Stimulated activated CD4-positive, alpha-beta T cell treated with anti-CD3 and anti-CD28 coated beads, Interleukin-4, amount 100 ng/mL, for 24 hours (primary cell): ENCODE results near the gene GRM7.

Experiments used
- DNase-seq: peaks from one replicate; pipeline ENCODE4 v3.0.0-alpha.2; 2020

GRM7 gene

DNA sequence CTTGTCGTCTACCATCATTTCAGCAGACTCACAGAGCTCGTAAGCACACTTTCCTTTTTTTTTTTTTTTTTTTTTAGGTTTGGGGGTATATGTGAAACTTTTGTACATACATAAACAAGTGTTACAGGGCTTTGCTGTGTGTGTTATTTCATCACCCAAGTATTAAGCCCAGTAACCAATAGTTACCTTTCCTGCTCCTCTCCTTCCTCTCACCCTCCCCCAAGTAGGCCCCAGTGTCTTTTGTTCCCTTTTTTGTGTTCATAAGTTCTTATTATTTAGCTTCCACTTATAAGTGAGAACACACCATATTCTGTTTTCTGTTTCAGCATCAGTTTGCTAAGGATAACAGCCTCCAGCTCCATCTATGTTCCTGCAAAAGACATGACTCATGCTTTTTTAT, 746.8 kb downstream of the GRM7 start:
- no peak for DNase-seq

DNA sequence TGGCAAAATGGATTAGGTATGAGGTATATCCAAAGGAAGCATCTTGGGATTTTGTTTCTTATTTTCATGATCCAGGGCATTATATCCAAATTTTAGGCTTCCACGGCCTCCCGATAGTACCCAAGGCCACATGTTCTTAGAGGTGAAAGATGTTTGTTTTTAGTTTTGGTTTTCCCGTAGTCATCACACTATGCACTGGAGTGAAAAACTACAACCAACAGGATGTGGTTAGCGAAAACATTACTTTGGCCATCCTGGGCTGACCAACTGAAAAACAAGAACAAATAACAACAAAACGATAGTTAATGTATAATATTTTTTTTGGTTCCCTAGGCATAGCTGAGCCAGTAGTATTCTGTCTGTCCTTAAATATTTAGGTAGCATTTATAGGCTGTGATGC, 749.7 kb downstream of the GRM7 start:
- no peak for DNase-seq

DNA sequence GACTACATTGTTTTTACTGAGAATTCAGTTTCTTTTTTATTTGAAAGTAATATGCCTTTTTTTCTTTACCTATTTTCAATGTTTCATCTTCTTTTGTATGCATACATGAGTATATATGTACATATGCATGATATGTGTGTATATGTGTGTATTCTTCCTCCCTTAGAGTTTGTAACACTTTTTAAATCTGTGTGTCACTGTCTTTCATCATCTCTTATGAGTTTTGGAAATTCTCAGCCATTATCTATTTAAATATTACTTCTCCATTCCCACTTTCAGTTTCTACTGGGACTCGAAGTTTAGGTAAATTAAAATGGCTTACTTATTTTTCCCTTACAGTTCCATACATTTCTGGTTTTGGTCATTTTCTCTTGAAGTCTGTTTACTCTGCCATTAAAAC, 754.1 kb downstream of the GRM7 start:
- no peak for DNase-seq

- no peak for DNase-seq
These were observed 757.7 kb downstream of the GRM7 start for GRCh38 chr3:7618606-7619005.

GRCh38 chr3:7620401-7620800, 759.5 kb downstream of the GRM7 start:
- no peak for DNase-seq

DNA sequence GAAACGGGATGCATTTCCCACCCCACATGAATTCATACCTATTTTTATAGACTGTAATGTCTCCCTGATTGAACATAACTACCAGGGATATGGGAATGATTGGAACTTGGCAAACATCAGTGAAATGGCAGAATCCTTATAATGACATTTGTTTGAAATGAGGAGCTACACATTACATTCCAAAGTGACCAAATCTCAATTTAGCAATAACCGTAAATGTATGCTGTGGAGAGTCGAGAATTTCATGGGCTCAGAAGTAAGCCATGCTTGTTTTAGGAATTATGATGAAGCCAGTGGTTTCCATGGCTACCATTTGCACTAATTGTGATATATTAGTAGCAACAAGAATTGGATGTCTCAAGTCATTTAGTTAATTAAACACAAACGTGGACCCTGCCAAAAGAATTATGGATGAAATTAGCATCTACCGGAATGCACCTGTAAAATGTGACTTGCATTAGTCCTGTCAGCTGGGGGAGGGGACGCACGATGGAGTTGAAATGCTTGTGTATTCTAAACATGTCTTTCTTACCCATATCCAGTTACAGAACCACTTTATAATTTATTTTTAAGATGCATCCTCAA, 760.2 kb downstream of the GRM7 start:
- DNase-seq: no peak

DNA sequence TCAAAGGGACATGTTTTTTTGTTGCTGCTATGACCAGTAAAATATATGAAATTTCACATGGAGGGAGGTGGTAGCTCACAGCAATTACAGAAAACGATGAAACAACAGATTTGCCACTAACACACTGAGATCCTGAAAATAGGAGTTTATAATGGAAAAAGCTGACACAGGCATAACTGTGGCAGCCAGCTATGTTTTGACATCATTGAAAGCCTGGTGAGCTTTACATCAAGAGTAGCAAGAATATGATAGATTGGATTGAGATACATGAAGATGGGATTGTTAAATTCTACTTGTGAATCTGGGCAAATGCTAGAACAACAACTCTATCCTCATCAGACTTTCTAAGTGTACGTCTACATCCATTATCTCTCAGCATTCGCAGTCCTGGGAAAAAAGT, 760.7 kb downstream of the GRM7 start:
- DNase-seq: no peak

- no peak for DNase-seq
These were observed 764.1 kb downstream of the GRM7 start for GRCh38 chr3:7625021-7625420.

DNA sequence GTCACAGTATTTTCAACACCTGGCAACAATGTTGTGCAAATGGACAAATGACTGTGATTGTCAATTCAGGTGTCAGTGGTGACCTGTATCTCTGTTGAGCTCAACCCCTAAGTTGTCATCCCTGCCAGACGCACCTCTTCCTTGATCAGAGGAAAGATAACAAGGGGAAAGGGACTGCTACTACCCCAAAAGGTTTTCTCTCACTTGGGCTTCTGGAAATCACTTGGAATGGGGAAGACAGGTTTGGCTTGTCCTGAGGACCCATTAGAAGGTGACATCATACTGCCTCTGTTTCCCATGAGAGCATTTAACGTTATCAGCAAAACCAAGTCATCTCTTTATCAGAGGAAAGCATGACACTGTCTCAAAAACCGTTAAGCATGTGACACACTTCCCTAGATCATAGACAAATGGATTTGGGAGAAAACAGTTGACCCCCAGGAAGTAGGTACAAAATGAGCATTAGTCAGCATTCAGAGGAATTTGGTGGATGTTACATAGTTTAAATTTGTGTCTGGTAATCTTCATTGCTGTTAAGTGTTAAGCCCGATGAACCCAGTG, 769.5 kb downstream of the GRM7 start:
- DNase-seq: no peak

DNA sequence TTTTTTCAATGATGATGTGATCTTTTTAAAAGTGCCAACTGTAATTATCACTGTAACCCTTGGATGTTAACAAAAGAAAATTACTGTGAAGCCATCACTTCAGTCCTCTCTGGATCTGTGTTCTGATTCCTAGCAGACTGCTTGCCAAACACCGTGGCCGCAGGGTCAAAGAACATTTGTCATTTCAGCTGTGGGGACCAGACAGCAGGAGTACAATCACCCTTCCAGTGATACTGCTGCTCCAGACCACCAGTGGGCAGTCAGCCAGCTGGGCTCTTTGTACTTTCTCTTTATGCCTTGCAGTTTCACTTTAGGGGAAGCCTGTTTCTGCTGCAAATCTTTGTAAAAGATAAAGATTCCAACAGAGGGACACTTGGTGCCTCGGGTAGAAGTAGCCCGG, 770.0 kb downstream of the GRM7 start:
- DNase-seq: no peak

- no peak for DNase-seq
These were observed 771.4 kb downstream of the GRM7 start for GRCh38 chr3:7632305-7632704.

DNA sequence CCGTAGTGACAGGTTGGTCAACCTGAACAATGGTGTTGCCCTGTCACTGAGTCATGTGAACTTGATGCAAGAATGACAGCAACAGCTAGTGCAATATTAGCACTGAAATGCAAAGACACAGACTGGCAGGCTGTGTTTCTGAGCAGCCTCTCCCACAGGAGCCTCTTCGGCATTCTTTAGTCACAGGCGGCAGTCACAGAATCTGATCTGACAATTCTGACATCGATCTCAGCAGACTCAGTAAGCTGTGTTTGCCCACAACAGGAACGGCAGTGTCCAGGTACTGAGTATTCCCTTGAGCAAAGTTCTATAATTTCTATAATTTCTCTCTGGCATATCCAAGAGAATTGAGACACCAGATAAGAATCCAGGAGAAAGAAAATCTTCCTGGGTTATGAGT, 776.8 kb downstream of the GRM7 start:
- DNase-seq: no peak

- DNase-seq: no peak
These were observed 777.2 kb downstream of the GRM7 start for GRCh38 chr3:7638103-7638502.

DNA sequence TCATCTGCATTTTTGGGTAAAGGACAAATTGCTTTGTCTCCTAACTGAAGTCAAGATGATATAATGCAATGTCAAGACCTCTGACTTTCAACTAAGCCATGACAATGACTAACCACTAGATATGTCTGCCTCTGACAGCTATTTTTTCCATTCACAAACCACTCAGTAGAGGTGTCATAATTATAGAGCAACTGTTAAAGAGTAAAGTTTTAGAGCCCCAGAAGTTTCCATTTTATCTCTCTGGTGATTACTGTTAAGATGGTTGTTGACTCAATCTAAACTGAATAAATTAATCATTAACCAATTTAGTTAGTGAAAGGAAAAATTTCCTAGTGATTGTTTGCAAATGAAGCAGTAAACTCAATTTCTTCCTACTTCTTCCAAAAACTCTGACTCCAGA, 779.9 kb downstream of the GRM7 start:
- no peak for DNase-seq

DNA sequence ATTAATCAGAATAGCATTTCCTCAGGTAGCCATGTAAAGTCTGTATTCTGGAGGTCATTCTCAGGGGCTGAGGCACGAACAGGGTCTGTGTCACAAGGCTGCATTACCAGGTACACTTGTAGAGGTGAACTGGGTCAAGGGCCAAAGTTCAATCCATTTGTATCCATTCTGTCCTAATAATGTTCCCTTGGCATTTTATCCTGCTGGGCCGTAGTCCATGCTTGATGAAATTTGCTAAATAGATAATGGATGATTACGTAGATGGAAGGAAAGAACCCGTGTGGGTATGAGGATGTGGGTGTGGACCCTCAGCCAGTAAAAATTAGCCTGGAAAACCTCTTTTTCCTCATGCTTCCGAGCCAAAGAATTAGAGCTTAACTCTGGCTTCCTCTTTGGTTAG, 785.9 kb downstream of the GRM7 start:
- DNase-seq: no peak

DNA sequence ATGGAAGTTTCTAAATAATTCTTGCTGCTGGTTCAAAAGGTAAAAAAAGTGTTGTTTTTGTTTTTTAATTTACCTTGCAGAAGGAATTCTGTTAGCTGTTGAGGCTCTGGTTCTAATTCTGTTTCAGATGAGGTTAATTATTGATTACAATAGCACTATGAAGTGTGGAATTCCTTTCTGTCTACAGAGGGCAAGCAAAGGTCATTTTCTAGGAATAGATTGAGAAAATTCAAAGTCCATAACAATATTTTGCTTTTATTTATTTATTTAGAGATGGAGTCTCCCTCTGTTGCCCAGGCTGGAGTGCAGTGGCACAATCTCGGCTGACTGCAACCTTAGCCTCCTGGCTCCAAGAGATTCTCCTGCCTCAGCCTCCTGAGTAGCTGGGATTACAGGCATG, 789.6 kb downstream of the GRM7 start:
- DNase-seq: no peak

DNA sequence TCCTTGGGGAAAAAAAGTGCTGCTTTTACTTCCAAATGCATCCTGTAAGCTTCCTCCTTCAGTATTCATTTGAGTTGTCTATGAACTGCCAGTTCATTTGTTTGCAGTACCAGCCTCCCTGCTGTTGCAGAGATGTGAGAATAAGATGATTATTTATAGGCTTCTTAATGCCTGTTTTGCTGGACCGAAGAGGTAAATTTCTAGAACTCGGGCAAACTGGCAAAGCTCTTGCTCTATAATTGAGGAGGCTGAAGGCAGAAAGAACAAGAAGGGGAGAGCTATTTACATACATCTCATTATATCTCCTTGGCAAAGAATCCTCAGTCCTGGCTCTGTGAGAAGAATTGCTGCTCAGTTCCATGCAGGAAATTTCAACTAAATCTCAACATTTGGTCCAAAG, 790.4 kb downstream of the GRM7 start:
- no peak for DNase-seq

DNA sequence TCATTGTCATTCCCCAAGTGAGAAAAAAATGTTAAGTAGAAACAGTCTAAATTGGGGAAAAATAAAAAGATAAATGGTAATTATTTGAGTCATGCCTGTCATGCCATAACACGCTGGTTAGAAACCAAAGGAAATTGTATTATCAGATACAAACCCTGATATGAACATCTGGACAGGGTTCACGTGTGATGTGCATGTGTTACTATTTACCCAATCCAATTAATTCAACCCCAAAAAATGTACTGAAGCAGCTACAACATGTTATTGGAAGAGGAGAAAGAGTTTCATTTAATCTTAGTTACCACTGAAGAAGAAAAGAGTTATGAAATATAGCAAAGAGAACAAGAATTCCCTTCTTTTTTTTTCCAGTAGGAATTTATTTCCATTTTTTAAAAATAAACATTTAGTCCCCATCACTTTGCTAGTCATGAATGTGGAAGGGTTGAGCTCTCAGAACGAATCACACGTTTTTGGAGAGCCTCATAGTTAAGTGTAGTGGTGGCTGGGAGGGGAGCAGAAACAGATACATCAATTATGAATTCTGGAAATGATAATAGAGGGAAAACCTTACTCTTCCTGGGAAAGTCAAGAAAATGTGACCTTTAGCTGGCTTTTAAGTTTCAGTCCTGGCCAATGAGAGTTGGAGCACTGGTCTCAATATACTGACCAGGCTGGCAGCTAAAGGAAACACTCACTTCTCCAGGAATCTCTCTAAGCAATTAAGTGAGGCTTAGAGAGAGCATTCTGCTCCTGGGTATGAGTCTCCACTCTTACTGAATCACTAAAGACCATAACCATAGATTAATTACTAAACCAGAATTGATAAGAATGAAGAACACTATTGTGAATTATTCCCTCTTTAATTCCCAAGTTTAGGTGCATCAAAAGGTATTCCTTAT, 796.5 kb downstream of the GRM7 start:
- DNase-seq: no peak

GRCh38 chr3:7658294-7658693, 797.4 kb downstream of the GRM7 start:
- no peak for DNase-seq

DNA sequence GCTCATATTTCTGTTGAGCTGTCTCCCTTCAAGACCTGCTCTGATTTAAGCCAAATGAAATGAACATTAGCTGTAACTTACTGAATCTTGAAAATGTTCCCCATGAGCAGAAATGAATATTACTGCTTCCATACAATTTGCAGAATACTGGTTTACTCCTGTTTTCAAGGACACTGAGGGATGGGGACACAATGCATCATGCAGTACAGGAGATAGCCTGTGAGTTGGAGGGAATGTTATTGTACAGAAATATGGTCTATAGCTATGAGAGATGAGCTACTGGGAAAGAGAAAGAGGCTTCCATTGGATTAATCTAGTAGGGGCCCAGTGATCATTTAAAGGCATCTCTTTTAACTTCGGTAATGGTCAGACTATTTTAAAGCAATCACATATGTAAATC, 798.2 kb downstream of the GRM7 start:
- DNase-seq: no peak

DNA sequence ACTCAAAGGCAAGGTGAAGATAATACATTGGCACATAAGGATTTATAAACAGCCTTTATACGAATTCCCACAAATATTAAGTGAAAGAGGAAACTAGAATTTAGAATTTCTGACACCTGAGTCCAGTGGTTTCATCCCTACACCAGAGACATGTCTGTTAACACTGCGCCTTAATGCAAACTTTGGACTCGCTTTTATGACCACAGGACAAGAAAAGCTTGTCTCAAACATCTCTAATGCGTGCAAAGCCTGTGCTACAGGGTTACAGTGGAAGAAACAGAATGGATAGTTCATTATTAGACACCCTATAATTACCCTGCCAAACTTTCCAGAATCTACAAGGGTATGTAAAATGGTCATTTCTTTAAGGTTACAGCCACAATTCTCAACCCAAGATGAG, 802.9 kb downstream of the GRM7 start:
- no peak for DNase-seq

DNA sequence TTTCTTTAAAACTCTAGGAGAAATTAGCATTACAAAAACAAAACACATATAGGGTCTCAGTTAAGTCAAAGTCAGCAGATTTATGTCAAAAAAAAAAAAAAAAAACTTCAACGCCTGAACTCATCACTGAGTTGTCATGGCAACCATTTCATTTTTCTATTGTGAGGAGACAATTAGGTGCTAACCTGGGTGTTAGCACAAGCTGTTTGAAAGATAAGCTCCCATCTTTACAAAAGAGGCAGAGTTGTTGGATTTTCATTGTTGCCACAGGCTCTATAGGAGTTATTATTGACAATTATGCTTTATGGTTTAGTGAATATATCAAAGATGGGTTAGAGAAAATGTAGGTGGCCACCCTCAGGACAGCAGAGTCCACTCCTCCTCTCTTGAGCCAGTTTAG, 806.9 kb downstream of the GRM7 start:
- no peak for DNase-seq

GRCh38 chr3:7669641-7670040, 808.7 kb downstream of the GRM7 start:
- no peak for DNase-seq

DNA sequence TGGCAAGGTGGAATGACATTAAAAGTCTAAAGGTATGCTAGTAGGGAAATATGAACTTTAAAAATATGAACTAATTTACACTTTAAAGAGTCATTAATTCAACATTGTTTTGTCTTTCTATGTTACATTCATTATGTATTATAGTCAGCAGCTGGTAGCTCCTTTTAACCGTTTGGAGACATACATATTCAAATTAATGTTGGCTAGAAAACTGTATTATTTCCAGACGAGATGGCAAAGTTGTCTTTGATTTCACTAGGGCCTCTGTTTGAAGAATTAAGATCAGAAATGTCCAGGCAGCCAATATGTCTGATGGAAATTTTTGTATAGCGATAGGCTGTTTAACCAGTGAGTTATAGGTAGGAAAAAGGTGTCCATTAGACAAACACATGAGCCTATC, 817.6 kb downstream of the GRM7 start:
- no peak for DNase-seq

DNA sequence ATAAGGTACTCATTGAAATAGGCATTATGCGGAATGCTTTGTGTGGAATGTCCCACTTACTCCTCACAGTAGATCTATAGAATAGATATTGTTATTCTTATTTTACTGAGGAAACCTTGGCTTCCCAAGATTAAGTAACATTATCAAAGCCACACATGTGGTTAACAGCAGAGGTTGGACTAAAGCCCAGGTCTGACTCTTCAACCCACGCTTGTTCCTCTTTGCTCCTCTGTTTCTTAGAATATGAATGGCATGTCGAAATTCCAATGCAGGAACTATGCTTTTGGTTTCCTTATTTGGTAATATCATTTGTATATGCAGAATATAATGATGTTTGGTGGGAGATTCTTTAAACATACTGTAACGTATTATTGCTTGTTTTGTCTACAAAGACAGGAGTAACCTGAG, 821.9 kb downstream of the GRM7 start:
- DNase-seq: no peak
